Measurements from ENCODE around the gene CELA3A.
"Not testable (repeated sequence)": the region's sequence is repeated elsewhere in the genome, so short reads cannot be mapped to it uniquely, and the experiment has no call there.

The CELA3A gene

DNA sequence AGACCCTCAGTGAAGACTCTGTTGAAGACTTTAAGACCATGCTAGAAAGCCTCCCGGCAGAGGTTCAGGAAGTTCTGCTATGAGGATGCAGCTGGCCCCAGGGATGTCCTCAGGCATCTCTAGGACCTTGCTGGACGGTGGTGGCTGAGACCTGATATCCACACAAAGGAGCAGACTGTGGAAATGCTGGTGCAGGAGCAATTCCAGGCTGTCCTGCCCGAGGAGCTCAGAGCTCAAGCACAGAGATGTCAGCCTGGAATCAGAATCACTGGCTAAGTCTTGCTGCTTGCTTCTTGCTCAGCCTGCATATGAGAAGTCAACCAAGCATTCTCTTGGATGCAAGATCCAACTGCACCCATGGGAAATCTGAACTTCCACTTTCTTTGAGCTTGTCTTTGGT, 29.0 kb downstream of the CELA3A start:
- TF ChIP-seq, protein P1, sequence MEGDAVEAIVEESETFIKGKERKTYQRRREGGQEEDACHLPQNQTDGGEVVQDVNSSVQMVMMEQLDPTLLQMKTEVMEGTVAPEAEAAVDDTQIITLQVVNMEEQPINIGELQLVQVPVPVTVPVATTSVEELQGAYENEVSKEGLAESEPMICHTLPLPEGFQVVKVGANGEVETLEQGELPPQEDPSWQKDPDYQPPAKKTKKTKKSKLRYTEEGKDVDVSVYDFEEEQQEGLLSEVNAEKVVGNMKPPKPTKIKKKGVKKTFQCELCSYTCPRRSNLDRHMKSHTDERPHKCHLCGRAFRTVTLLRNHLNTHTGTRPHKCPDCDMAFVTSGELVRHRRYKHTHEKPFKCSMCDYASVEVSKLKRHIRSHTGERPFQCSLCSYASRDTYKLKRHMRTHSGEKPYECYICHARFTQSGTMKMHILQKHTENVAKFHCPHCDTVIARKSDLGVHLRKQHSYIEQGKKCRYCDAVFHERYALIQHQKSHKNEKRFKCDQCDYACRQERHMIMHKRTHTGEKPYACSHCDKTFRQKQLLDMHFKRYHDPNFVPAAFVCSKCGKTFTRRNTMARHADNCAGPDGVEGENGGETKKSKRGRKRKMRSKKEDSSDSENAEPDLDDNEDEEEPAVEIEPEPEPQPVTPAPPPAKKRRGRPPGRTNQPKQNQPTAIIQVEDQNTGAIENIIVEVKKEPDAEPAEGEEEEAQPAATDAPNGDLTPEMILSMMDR (IDR thresholded peaks at IDR 0.05; ENCODE audit: extremely low read depth, missing control alignments): no peak
- DNase-seq (ENCODE audit: low spot score): no peak

DNA sequence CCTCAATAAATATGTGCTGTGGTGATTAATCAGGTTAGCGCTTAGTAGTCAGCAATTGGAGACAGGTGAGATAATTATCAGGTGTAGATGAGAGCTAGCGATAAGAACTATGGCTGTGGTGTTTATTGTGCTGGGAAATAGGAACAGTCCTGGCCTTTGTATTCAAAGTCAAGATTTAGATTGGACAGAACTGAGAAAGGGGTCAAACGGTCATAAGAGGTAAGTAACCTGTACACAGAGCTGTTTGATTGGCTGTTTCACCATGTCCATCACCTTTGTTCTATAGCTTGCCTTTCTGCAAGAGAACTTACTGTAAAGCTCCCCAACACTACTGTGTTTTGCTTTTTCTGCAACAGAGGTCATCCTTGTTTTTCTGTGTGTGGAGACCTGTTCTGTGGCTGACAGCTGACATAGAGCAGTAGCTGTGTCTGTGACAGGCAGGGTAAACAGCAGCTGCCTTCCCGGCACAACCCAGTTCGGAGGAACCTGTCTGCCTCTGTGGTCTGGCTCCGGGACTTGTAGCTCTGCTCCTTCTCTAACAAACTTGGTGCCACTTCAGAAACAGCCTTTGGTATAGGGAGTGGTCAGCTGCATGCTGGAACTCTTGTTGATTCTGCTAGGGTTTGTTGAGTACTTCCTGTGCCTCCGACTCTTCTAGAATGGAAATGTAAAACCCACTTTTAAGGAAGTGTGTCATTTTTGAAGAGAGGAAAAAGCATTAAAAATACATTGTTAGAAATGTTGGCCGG, 29.9 kb downstream of the CELA3A start:
- no peak for DNase-seq (ENCODE audit: low spot score)

DNA sequence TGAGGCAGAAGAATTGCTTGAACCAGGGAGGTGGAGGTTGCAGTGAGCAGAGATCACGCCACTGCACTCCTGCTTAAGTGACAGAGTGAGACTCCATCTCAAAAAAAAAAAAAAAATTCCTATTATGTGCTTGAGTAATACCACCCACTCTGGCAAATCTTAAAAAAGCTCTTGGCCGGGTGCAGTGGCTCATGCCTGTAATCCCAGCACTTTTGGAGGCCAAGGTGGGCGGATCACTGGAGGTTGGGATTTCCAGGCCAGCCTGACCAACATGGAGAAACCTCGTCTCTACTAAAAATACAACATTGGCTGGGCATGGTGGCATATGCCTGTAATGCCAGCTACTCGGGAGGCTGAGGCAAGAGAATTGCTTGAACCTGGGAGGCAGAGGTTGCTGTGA, 33.4 kb downstream of the CELA3A start:
- not testable (repeated sequence) for DNase-seq (ENCODE audit: low spot score)

More for the DNA sequence above, 29.9 kb downstream of the CELA3A start:
- TF ChIP-seq, protein P1 (IDR thresholded peaks at IDR 0.05; ENCODE audit: extremely low read depth, missing control alignments): no peak

DNA sequence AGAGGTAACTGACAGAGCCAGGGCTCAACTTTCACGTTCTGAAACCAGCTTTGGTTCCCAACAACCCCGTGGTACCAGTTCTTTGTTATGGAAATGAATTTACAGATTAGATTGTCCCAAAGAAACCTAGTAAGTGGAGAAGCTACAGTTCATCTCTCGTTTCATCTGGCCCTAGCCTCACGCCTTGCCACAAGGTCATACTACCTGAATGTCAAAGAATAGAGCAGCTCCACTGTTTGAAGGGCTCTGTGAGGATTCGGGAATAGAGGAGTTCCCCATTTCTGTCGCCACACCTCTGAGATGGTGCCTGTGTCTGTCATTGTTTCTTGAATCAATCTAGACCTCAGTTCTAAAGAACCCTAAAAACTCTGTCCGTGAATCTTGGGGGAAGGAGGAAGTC, 36.1 kb downstream of the CELA3A start:
- no peak for DNase-seq (ENCODE audit: low spot score)
- TF ChIP-seq, protein P1 (IDR thresholded peaks at IDR 0.05; ENCODE audit: extremely low read depth, missing control alignments): no peak

DNA sequence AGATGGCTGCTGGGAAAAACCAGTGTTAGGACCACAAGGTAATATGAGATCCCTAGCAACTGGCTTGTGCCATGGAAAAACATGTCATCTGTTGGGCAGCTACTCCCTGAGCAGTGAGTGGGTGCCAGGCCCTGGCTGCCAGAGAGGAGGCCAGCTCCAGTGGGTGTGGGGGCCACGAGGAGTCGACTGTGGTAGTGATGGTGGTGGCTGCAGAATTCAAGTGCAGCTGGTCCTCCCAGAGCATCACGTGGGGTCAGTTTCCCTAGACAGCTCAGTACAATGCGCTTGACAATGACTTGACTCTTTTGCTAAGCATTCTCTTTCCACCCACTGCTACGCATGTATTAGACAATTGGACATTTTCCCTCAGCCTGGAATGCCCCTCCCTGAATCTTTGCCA, 36.6 kb downstream of the CELA3A start:
- TF ChIP-seq, protein P1 (IDR thresholded peaks at IDR 0.05; ENCODE audit: extremely low read depth, missing control alignments): no peak
- no peak for DNase-seq (ENCODE audit: low spot score)

DNA sequence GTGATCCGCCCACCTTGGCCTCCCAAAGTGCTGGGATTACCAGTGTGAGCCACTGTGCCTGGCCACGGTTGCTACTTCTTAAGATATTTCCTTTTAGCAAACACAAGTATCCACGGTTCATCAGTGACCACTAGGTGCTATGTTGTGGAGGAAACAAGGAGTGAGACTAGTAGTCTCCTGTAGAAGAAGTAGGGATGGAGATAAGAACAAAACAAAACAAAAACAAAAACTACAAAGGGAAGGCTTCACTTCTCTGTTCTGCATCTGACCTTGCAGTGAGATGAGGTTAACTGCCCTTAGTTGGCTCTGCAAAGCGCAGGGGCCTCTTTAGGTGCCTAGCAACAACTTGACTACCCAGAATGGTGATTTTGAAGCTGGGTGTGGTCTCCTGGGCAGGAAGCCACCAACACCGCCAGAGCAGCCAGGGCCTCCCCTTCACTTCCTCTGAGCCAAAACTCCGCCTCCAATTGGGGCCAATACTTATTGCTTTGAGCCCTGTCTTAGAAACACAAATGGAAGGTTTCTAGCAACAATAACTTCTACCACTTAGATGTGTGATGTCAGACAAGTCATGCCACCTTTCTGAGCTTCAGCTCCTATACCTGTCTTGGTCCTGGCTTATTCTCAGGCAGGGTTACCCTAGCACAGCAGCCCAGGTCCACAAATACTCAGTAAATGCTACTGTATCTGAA, 38.3 kb downstream of the CELA3A start:
- peak; percentile 80 for DNase-seq (ENCODE audit: low spot score)
- TF ChIP-seq, protein P1 (IDR thresholded peaks at IDR 0.05; ENCODE audit: extremely low read depth, missing control alignments): no peak

DNA sequence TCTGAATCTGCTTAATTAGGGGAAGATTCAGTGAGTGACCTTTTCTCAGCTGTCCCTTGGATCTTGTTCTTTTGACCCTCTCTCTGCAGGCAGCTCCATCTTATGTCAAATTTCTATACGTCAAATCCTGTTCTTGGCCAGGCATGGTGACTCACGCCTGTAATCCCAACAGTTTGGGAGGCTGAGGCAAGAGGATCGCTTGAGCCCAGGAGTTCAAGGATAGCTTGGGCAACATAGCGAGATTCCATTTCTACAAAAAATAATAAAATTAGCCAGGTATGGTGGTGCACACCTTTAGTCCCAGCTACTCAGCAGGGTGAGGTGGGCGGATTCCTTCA, 38.8 kb downstream of the CELA3A start:
- TF ChIP-seq, protein P1 (IDR thresholded peaks at IDR 0.05; ENCODE audit: extremely low read depth, missing control alignments): no peak

DNA sequence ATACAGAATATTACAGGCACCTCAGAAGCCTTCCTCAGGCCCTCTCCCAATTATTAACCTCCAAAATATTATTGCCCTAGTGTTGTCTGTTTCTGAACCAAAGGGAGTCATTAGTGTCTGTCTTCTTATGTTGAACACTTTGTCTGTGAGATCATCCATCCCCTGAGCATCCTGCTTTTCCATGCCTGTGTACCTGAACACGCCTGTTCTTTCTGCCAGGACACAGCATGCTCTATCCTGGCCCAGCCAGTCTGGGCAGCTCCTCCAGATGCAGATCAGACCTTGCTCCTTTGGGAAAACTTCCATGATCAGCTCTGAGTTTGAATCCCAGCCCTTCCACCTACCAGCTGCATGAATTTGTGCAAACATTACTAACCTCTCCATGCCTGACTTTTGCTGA, 40.0 kb downstream of the CELA3A start:
- DNase-seq (ENCODE audit: low spot score): no peak

More for the DNA sequence above, 38.8 kb downstream of the CELA3A start:
- no peak for DNase-seq (ENCODE audit: low spot score)

More for the DNA sequence above, 40.0 kb downstream of the CELA3A start:
- TF ChIP-seq, protein P1 (IDR thresholded peaks at IDR 0.05; ENCODE audit: extremely low read depth, missing control alignments): no peak

Measured in GM20000 (cell line).